Kidney (tissue), 14 donors: ENCODE data around the gene RNASE11. TPM values are rescaled to one million over a fixed set of nuclear protein-coding genes. Genes with fewer than 3 reads are reported as not detected.
A peak's percentile ranks its signal among the peaks of the same experiment; 100 is the strongest.

ENCODE experiments used
- DNase-seq, 5 donors: peaks; one replicate each; pipeline ENCODE4 v3.0.0-alpha.2; 2013 to 2020
- FAIRE-seq: peaks from 2 replicates; lab custom pipeline; 2012; peaks lifted over from hg19 to GRCh38; lab: Jason Lieb, UNC
- H3K27ac ChIP-seq, 2 donors: one replicate each; pipeline ENCODE4 v1.7.0; 2013; ENCODE audit warnings: low read depth in 2 of 2, low read length in 2 of 2, inconsistent platforms in 1 of 2
- H3K27me3 ChIP-seq: one replicate; pipeline ENCODE4 v1.7.1; 2013; ENCODE audit warnings: low read length, inconsistent platforms; ENCODE audit not compliant: control insufficient read depth, insufficient read depth
- H3K36me3 ChIP-seq, 3 donors: one replicate each; pipeline versions ENCODE4 v1.7.0 to v1.7.1; 2013; ENCODE audit warnings: low read length in 3 of 3, control low read depth in 1 of 3, inconsistent platforms in 1 of 3; ENCODE audit not compliant: insufficient read depth in 3 of 3, control insufficient read depth in 2 of 3
- H3K4me1 ChIP-seq, 3 donors: one replicate each; pipeline versions ENCODE4 v1.7.0 to v1.7.1; 2013; ENCODE audit warnings: low read length in 3 of 3, inconsistent platforms in 1 of 3, low read depth in 1 of 3; ENCODE audit not compliant: control insufficient read depth in 2 of 3, insufficient read depth in 2 of 3
- H3K4me3 ChIP-seq, 3 donors: one replicate each; pipeline versions ENCODE4 v1.7.0 to v1.8.1; 2013; ENCODE audit warnings: low read length in 3 of 3, control low read depth in 1 of 3, inconsistent platforms in 1 of 3
- H3K9ac ChIP-seq, 3 donors: one replicate each; pipeline versions ENCODE4 v1.7.0 to v1.7.1; 2013; ENCODE audit warnings: low read length in 3 of 3, control low read depth in 1 of 3, inconsistent platforms in 1 of 3
- H3K9me3 ChIP-seq, 3 donors: one replicate each; pipeline versions ENCODE4 v1.7.0 to v1.7.1; 2013; ENCODE audit warnings: low read length in 3 of 3, control low read depth in 1 of 3, inconsistent platforms in 1 of 3; ENCODE audit not compliant: control insufficient read depth in 2 of 3, insufficient read depth in 1 of 3
- CTCF ChIP-seq: IDR thresholded peaks from 3 replicates; pipeline ENCODE4 v1.5.1; 2012; ENCODE audit warnings: mild to moderate bottlenecking, moderate library complexity, borderline replicate concordance; ENCODE audit not compliant: insufficient read depth; ENCODE audit errors: extremely low read depth
- intact Hi-C: fragments of 100-400 bp; cut with DNase I; formaldehyde crosslinking; loops from one replicate; pipeline ENCODE4 v1.11.1; 2022
- polyA plus RNA-seq: library from polyadenylated mRNA; stranded (reverse); fragments of 350-450 nt; fragmentation: Illumina TruSeq; extraction: RNeasy Lipid Tissue Mini Kit (QIAGEN cat#74804); gene quantifications from one replicate; pipeline ENCODE4 v1.2.3, GENCODE V29; 2014; ENCODE audit warnings: low read depth, low replicate concordance; ENCODE audit not compliant: insufficient read depth
- total RNA-seq: library from RNA; stranded (reverse); fragmentation: NEBNext Ultra II Directional; extraction: Animal tissue kit (Norgen Biotek cat#: 25700); gene quantifications from one replicate; pipeline ENCODE4 v1.2.1, GENCODE V29; 2021
- donor health status: control.
- donor health status: control.
- donor health status: control.
- donor health status: control.
- donor health status: control.
- donor health status: DM: yes; HTN: yes; CAD: no.
- donor health status: Normal renal cell carcinoma (clear cell type).

Gene RNASE11
- total and polyA plus RNA-seq, 2 donors from 2014 or later, result not detected

- intact Hi-C loops, result no loop called here
- no peak for FAIRE-seq
- H3K9me3 ChIP-seq, result no peaks in the 10 kb centered on the region
- TF ChIP-seq CTCF, result no peak
- no peaks in the 10 kb centered on the region for H3K27me3 ChIP-seq
- H3K36me3 ChIP-seq, result no peaks in the 10 kb centered on the region
- no peaks in the 10 kb centered on the region for H3K4me1 ChIP-seq
- no peak for DNase-seq
- no peak overlapping the region for H3K27ac ChIP-seq
- H3K9ac ChIP-seq, result no peak overlapping the region
- H3K4me3 ChIP-seq, result no peak overlapping the region
Measured at GRCh38 chr14:20550926-20551325, 36.9 kb downstream of the RNASE11 start.

GRCh38 chr14:20548414-20549158 is 39.2 kb downstream of the RNASE11 start:
- TF ChIP-seq CTCF, result no peak
- Histone ChIP-seq H3K27me3 (no peaks in the 10 kb centered on the region), H3K4me3 (no peak overlapping the region), H3K36me3 (no peaks in the 10 kb centered on the region), H3K9me3 (no peaks in the 10 kb centered on the region), H3K4me1 (no peaks in the 10 kb centered on the region), H3K27ac (no peak overlapping the region), H3K9ac (no peak overlapping the region)
- FAIRE-seq (no peak), DNase-seq (peak in 2 of 5 donors; percentile 13 to 14)
- intact Hi-C loops, result no loop called here

GRCh38 chr14:20546877-20547276 is 40.9 kb downstream of the RNASE11 start:
- Histone ChIP-seq H3K9me3 (no peaks in the 10 kb centered on the region), H3K4me1 (no peaks in the 10 kb centered on the region), H3K9ac (no peak overlapping the region), H3K27ac (no peak overlapping the region), H3K4me3 (no peak overlapping the region), H3K36me3 (no peaks in the 10 kb centered on the region), H3K27me3 (no peaks in the 10 kb centered on the region)
- intact Hi-C loops, result no loop called here
- DNase-seq (no peak), FAIRE-seq (no peak)
- TF ChIP-seq CTCF, result no peak
